HL-60 (cell line): Measurements from ENCODE around the gene SNX25.

ENCODE experiments used
- DNase-seq, 2 experiments: peaks; one replicate each; pipeline ENCODE4 v3.0.0-alpha.2; 2010 to 2020; ENCODE audit warnings: low read depth in 1 of 2, low spot score in 1 of 2
- H3K27ac ChIP-seq: fragments of 250-450 bp; sonication (Bioruptor Pico); replicated peaks from 2 replicates; pipeline ENCODE4 v1.5.1; 2020; ENCODE audit warnings: mild to moderate bottlenecking, moderate library complexity
- H3K27me3 ChIP-seq: fragments of 250-450 bp; sonication (Bioruptor Pico); 2 replicates; pipeline ENCODE4 v1.5.1; 2021; ENCODE audit warnings: mild to moderate bottlenecking, moderate library complexity; ENCODE audit not compliant: insufficient read depth, poor library complexity, severe bottlenecking
- H3K4me3 ChIP-seq: replicated peaks from 2 replicates; pipeline ENCODE4 v1.5.1; 2011; ENCODE audit warnings: mild to moderate bottlenecking, control low read depth, low read length; ENCODE audit not compliant: insufficient read depth
- GABPA ChIP-seq: IDR thresholded peaks from 2 replicates; pipeline ENCODE4 v1.6.1; 2012; ENCODE audit warnings: low read depth
- POLR2AphosphoS5 ChIP-seq: IDR thresholded peaks from 2 replicates; pipeline ENCODE4 v1.6.1; 2012; ENCODE audit warnings: low read depth
- SPI1 ChIP-seq: IDR thresholded peaks from 2 replicates; pipeline ENCODE4 v1.6.1; 2012; ENCODE audit warnings: low read depth, mild to moderate bottlenecking, borderline replicate concordance
- TF ChIP-seq, protein P1 (sequence below): IDR thresholded peaks from 2 replicates; pipeline ENCODE4 v1.6.1; 2012; ENCODE audit warnings: low read depth; ENCODE audit not compliant: insufficient replicate concordance
- TF ChIP-seq, protein P2 (sequence below): IDR thresholded peaks from one replicate; pipeline ENCODE4 v1.5.1; 2011; ENCODE audit warnings: low read length, control low read depth, inconsistent platforms; ENCODE audit not compliant: insufficient read depth

The SNX25 gene

DNA sequence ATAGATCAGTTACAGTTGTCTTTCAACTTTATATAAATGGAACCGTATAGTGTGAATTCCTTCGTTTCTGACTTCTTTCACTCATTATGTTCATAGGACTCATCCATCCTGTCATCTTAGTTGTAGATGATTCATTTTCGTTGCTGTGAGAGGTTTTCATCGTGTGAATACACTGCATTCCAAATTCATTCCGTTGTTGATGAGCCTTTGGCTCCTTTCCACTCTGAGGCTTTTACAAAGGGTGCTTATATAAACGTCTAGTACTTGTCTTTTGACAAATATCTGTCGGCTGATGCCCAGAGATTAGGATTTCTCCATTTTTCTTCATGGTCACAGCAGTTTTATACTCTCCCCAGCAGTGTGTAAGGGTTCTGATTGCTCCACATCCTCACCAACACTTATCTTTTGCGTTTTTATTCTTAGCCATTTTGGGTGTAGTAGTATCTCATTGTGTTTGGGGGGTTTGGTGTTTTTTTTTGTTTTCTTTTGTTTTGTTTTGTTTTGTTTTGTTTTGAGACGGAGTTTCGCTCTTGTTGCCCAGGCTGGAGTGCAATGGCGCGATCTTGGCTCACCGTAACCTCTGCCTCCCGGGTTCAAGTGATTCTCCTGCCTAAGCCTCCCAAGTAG lies 137.7 kb downstream of the SNX25 start:
- no peak for DNase-seq
- Histone ChIP-seq H3K27ac (no peak overlapping the region), H3K27me3 (peaks cover 2% of the 10 kb centered on the region), H3K4me3 (no peak overlapping the region)
- TF ChIP-seq, protein P1, sequence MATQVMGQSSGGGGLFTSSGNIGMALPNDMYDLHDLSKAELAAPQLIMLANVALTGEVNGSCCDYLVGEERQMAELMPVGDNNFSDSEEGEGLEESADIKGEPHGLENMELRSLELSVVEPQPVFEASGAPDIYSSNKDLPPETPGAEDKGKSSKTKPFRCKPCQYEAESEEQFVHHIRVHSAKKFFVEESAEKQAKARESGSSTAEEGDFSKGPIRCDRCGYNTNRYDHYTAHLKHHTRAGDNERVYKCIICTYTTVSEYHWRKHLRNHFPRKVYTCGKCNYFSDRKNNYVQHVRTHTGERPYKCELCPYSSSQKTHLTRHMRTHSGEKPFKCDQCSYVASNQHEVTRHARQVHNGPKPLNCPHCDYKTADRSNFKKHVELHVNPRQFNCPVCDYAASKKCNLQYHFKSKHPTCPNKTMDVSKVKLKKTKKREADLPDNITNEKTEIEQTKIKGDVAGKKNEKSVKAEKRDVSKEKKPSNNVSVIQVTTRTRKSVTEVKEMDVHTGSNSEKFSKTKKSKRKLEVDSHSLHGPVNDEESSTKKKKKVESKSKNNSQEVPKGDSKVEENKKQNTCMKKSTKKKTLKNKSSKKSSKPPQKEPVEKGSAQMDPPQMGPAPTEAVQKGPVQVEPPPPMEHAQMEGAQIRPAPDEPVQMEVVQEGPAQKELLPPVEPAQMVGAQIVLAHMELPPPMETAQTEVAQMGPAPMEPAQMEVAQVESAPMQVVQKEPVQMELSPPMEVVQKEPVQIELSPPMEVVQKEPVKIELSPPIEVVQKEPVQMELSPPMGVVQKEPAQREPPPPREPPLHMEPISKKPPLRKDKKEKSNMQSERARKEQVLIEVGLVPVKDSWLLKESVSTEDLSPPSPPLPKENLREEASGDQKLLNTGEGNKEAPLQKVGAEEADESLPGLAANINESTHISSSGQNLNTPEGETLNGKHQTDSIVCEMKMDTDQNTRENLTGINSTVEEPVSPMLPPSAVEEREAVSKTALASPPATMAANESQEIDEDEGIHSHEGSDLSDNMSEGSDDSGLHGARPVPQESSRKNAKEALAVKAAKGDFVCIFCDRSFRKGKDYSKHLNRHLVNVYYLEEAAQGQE, result no peak
- TF ChIP-seq POLR2AphosphoS5 (no peak), GABPA (no peak), SPI1 (no peak)
- TF ChIP-seq, protein P2, sequence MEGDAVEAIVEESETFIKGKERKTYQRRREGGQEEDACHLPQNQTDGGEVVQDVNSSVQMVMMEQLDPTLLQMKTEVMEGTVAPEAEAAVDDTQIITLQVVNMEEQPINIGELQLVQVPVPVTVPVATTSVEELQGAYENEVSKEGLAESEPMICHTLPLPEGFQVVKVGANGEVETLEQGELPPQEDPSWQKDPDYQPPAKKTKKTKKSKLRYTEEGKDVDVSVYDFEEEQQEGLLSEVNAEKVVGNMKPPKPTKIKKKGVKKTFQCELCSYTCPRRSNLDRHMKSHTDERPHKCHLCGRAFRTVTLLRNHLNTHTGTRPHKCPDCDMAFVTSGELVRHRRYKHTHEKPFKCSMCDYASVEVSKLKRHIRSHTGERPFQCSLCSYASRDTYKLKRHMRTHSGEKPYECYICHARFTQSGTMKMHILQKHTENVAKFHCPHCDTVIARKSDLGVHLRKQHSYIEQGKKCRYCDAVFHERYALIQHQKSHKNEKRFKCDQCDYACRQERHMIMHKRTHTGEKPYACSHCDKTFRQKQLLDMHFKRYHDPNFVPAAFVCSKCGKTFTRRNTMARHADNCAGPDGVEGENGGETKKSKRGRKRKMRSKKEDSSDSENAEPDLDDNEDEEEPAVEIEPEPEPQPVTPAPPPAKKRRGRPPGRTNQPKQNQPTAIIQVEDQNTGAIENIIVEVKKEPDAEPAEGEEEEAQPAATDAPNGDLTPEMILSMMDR, result no peak

DNA sequence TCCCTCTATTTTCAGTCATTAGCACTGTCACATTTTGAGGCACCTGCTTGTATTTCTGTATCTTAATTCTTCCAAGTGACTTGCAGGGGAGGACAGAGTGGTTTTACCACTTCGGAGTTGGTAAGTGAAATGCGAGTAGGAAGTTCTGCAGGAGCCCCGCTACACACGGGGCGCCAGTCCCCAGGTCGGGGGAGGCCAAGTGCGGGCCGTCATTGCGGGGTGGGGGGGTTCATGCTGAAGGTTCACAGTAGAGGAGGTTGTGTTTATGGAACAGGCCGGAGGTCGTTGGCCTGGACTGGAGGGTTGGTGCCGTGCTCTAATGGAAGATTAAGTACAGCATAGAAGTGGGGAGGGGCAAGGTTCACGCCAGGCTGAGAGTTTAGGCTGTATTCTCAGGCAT lies 142.3 kb downstream of the SNX25 start:
- TF ChIP-seq SPI1, result no peak
- TF ChIP-seq POLR2AphosphoS5, result no peak
- TF ChIP-seq, protein P2, result no peak
- TF ChIP-seq, protein P1, result no peak
- TF ChIP-seq GABPA, result no peak

DNA sequence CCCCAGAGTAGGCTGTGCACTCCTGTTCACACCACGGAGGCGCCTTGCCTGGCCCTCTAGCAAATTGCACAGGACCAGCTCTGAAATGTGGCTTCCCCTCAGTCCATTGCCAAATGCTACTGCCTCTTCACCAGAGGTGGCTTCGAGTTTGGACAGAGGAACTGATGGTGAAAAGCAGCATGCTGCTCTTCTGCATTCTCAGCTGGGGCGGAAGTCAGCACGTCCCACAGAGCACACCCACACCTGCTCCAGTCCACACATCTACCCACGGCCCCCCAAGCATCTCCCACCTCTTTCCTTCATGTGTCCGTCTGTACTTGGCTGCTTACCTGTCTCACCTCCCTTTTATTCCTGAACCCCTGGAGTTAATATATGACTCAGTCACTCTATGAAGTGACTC lies 142.8 kb downstream of the SNX25 start:
- peak; percentile 1 to 53 for DNase-seq
- TF ChIP-seq SPI1, result peak; percentile 47; the same call in 1 of the 2 replicates
- TF ChIP-seq, protein P1, result no peak
- Histone ChIP-seq H3K27me3 (peaks cover 2% of the 10 kb centered on the region), H3K27ac (no peak overlapping the region), H3K4me3 (no peak overlapping the region)

More for the DNA sequence above, 142.3 kb downstream of the SNX25 start:
- no peak for DNase-seq
- Histone ChIP-seq H3K4me3 (no peak overlapping the region), H3K27me3 (peaks cover under 1% of the 10 kb centered on the region), H3K27ac (no peak overlapping the region)
